C4-2B (cell line): ENCODE measurements around the gene SIX5.
"Not testable (repeated sequence)": the region's sequence is repeated elsewhere in the genome, so short reads cannot be mapped to it uniquely, and the experiment has no call there.

Experiments used
- H3K27ac ChIP-seq: fragments of 450-650 bp; 2 replicates; pipeline ENCODE4 v1.5.1; 2017
- ZFX ChIP-seq: fragments of 450-650 bp; IDR thresholded peaks from 2 replicates; pipeline ENCODE4 v1.6.1; 2017
- TF ChIP-seq, protein P1 (sequence below): fragments of 450-650 bp; conservative IDR thresholded peaks from 2 replicates; pipeline ENCODE4 v1.5.1; 2017; ENCODE audit warnings: mild to moderate bottlenecking

SIX5 gene

DNA sequence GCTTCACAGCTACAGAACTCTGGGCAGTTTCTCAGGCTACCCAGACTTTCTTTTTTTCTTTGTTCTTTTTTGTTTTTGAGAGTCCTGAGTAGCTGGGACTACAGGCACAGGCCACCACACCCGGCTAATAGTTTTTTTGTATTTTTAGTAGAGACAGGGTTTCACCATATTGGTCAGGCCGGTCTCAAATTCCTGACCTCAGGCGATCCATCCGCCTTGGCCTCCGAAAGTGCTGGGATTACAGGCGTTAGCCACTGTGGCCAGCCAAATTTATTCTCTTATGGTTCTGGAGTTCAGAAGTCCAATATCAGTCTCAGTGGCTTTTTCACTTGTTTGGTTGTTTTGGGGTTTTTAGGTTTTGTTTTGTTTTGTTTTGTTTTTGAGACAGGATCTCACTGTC is 23.4 kb downstream of the SIX5 start:
- no peak for TF ChIP-seq ZFX
- TF ChIP-seq, protein P1, sequence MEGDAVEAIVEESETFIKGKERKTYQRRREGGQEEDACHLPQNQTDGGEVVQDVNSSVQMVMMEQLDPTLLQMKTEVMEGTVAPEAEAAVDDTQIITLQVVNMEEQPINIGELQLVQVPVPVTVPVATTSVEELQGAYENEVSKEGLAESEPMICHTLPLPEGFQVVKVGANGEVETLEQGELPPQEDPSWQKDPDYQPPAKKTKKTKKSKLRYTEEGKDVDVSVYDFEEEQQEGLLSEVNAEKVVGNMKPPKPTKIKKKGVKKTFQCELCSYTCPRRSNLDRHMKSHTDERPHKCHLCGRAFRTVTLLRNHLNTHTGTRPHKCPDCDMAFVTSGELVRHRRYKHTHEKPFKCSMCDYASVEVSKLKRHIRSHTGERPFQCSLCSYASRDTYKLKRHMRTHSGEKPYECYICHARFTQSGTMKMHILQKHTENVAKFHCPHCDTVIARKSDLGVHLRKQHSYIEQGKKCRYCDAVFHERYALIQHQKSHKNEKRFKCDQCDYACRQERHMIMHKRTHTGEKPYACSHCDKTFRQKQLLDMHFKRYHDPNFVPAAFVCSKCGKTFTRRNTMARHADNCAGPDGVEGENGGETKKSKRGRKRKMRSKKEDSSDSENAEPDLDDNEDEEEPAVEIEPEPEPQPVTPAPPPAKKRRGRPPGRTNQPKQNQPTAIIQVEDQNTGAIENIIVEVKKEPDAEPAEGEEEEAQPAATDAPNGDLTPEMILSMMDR, result no peak
- no peak overlapping the region for H3K27ac ChIP-seq

DNA sequence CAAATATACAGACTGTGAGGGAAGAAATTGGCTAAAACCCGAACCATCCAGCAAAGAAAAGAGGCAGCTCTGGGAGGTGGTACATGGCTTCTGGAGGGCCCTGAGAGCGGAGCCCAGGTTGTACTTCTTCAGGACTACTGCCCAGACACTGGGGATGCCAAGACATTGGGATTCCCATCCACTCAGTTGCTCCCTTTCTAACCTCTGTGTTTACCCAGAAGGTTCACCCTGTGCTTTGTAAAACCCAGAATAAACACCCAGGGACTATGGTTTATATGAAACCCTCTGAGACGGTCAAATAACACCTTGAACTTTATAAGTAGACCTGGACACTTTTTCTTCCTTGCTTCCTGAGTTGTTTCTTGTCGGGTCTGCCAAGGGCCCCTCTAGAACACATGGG is 26.1 kb downstream of the SIX5 start:
- TF ChIP-seq, protein P1, result no peak
- no peak for TF ChIP-seq ZFX
- H3K27ac ChIP-seq, result peak overlapping the region; percentile 95

DNA sequence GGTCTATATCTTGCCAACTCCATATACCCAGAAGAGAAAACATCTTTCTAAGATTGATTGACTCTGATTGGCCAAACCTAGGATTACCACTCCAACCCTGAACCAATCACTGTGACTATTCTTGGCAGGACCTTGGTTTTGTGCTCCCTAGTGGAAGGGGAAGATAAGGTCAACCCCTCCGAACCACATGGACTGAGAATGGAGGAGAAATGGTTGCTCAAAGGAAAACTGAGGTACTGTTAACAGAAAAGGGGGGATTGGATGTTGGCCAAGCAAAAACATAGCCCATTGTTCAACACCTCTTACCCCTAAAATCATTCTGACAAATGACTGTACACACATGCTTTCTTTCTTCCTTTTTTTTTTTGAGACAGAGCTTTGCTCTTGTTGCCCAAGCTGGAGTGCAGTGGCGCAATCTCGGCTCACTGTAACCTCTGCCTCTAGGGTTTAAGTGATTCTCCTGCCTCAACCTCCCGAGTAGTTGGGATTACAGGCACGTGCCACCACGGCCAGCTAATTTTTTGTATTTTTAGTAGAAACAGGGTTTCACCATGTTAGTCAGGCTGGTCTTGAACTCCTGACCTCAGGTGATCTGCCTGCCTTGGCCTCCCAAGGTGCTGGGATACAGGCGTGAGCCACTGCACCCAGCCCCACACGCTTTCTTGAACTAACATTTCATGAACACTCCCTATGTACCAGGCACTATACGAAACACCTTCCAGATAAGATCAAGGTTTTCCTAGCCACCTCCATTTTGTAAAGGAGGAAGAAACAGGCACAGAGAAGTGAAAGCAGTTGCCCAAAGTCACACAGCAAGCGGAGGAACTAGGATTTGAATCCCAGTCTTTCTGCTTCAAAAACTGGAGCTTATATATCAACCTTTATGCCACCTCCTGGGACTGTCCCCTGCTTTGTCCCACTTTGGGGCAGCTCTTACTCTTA is 29.3 kb downstream of the SIX5 start:
- TF ChIP-seq, protein P1, result no peak
- TF ChIP-seq ZFX, result no peak
- H3K27ac ChIP-seq, result no peak overlapping the region

DNA sequence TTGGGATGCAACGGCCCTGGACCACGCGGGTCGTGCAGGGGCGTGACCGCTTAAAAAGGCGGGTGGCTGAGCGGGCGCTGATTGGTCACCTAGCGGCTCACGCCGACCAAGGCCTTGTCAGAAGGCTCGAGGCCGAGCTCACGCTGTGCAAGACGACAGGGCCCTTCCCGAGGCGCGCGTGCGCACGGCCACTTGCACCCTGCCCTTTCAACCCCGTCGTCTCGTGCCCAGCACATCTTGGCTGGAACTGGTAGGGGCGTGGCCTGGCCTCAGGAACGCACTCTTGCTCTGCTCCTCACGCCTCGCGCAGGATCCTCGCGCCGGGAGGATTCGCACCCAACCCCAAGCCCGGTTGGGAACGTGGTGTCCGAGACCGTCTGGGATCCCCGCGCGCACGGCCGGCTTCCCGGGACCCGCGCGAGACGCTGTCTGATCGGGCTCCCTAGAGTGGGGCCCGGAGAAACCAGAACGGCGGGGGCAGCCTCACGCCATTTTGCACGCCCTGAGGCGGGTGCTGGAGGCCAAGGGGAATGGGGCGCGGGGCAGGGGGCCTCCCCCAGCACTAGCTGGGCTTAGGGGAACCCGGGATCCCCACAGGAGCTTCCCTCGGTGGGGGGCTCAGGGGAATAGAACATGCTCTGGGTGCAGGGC is 35.8 kb downstream of the SIX5 start, which contains the start of gene MEIOSIN:
Gene MEIOSIN (plus strand): TSS at position 280 of the 651 bp plus-strand sequence. CDS start 1,938 bp downstream, outside the sequence.
- no peak within 1 kb of the TSS for H3K27ac ChIP-seq

DNA sequence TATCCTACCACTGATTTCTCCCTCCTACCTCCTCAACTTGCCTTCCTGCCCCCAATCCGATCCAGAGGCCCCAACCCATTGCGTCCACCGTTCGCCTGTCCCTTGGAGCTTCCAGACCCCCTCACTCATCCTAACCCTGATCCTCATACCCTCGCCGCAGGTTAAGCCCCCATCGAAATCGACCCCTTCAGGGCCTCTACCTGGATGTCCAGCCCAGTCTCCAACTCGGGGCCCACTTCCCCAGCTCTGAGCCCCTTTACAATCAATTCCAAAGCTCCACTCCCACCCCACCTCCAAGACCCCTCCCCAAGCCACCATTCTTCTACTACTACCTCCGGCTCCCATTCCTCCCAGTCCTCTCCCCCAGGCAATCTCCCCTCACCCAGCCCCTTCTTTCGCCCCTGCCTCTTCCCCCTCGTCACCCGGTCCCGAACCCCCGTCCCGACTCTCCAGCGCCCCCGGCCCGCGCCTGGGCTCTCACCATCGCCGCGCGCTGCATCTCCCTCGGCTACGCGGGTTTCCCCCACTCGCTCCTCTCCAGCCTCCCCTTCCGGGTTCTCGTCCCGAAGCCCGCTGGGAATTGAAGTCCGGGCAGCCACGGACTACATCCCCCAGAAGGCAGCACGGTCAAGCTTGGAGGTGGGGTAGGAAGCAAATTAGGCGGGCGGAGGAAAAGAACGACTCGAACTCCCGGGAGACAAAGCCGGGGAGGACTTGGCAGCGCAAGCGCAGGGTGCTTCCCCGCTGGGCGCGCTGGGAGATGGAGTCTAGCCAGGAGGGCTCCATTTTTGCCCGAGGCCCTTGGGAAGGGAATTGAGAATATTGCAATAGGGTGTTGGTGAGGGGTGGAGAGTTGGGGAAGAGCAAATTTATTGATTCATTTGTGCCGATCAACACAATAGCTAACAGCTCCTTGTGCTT is 38.4 kb downstream of the SIX5 start, which contains the start of gene FBXO46:
Gene FBXO46 (minus strand): TSS at position 529 of the 921 bp plus-strand sequence. CDS start 17,401 bp downstream, outside the sequence.
- H3K27ac ChIP-seq, result peak within 1 kb of the TSS; percentile 70
- TF ChIP-seq, protein P1, result no peak
- no peak for TF ChIP-seq ZFX

More for the DNA sequence above, 35.8 kb downstream of the SIX5 start, which contains the start of gene MEIOSIN:
- no peak for TF ChIP-seq ZFX
- TF ChIP-seq, protein P1, result no peak

DNA sequence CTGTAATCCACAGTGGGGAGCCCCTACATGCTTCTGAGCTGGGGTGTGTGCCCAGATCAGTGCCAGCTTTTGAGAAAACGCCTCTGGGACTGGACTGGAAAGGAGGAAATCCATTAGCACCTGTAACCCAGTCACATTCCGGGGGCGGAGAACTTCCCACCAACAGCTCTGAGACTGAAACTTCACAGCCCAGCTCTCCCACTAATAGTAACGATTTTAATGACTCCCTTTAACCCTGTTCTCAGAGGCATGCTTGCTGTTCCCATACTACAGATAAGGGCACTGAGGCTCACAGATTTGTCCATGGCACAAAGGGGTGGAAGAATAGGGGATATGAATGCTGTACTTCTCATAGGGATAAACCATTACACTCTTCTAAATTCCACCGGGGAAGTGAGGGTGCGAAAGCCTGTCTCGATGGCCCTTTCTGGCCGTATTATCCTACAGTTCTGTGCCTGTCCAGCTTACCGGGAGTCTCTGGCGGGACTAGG is 39.2 kb downstream of the SIX5 start:
- peak overlapping the region; percentile 70 for H3K27ac ChIP-seq
- TF ChIP-seq, protein P1, result no peak
- no peak for TF ChIP-seq ZFX

DNA sequence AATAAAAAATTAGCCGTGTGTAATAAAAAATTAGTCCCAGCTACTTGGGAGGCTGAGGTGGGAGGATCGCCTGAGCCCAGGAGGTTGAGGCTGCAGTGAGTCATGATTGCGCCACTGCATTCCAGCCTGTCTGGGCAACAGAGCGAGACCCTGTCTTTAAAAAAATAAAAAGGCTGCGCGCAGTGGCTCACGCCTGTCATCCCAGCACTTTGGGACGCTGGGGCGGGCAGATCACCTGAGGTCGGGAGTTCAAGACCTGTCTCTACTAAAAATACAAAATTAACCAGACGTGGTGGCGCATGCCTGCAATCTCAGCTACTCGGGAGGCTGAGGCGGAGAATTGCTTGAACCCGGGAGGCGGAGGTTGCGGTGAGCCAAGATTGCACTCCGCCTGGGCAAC is 40.4 kb downstream of the SIX5 start:
- H3K27ac ChIP-seq, result not testable (repeated sequence)

DNA sequence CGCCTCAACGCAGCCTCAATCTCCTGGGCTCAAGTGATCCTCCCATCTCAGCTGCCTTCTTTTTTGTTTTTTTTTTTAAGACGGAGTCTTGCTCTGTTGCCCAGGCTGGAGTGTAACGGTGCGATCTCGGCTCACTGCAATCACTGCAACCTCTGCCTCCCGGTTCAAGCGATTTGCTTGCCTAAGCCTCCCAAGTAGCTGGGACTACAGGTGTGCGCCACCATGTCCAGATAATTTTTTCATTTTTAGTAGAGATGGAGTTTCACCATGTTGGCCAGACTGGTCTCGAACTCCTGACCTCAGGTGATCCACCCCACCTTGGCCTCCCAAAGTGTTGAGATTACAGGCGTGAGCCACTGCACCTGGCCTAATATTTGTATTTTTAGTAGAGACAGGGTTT is 49.0 kb downstream of the SIX5 start:
- H3K27ac ChIP-seq, result not testable (repeated sequence)
